Measurements from ENCODE around the gene CLEC14A.
A peak's percentile ranks its signal among the peaks of the same experiment; 100 is the strongest.

Gene CLEC14A

DNA sequence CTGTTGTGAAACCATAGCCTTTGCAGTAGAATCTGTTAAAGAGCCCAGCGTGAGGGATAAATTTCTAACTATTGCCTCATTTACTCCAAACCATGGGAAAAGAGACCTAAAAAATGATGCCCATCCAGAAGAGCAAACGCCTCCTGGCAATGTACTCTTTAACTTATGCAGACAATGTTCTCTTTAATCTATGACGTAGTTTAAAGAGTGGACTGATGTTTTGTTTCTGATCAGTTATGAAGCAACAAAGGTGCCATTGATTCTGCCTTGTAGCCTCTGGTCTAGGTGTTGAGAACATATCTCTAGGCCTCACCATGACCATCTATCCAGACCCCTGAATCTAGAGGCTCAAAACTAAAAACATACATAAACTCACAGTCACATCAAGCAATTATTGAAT lies 34.8 kb downstream of the CLEC14A start:
- H3K4me3 Mint-ChIP-seq: no peak overlapping the region
- H3K27ac Mint-ChIP-seq: no peak overlapping the region
- no peaks in the 10 kb centered on the region for H3K36me3 Mint-ChIP-seq (ENCODE audit: low read depth)
- no peaks in the 10 kb centered on the region for H3K4me1 Mint-ChIP-seq
- peaks cover 4% of the 10 kb centered on the region for H3K27me3 Mint-ChIP-seq
- no peak for DNase-seq
- no peak for ATAC-seq
- no peaks in the 10 kb centered on the region for H3K9me3 Mint-ChIP-seq

DNA sequence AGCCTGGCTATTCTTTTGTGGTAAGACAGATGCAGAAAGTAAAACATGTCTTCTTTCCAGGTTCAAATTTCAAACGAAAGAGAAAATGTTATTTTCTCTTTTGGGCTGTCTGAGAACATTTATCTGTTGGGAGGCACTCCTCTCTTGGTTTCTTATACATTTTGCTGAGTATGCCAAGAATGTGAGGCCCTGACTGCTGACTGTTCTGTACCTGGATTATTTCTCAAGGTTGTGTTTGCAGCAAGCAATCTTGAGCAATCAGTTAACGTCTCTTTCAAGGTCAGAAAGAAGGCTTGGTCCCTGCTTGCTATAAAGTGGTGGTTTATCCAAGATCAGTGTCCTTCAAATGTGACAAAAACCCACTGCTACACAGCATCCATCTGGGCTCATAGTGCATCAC lies 38.3 kb downstream of the CLEC14A start:
- no peaks in the 10 kb centered on the region for H3K9me3 Mint-ChIP-seq
- no peaks in the 10 kb centered on the region for H3K36me3 Mint-ChIP-seq (ENCODE audit: low read depth)

DNA sequence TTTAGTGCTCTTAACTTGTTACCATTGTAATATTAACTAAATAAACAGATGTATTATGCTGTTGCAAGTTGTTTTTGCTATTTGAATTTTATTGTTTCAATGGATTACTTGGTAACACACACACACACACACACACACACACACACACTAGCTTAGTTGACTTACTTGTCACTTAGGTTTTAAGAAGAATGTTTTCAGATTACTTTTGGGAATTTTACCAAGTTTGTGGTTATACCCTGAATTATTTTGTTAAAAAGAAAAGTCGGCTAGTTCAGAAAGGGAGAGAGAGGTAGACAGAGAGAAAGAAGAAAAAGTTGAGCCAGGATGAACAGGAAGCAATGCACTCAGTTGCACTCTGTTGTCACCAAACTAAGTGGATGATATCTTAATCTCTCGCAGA lies 42.9 kb downstream of the CLEC14A start:
- Mint-ChIP-seq H3K4me1 (peaks cover 17% of the 10 kb centered on the region), H3K27me3 (peaks cover 46% of the 10 kb centered on the region), H3K36me3 (ENCODE audit: low read depth) (peaks cover 2% of the 10 kb centered on the region), H3K27ac (no peak overlapping the region), H3K9me3 (no peaks in the 10 kb centered on the region), H3K4me3 (no peak overlapping the region)
- ATAC-seq: no peak
- no peak for DNase-seq

More for the DNA sequence above, 38.3 kb downstream of the CLEC14A start:
- Mint-ChIP-seq H3K4me3 (no peak overlapping the region), H3K27ac (no peak overlapping the region), H3K4me1 (no peaks in the 10 kb centered on the region), H3K27me3 (peaks cover 14% of the 10 kb centered on the region)
- DNase-seq (no peak), ATAC-seq (no peak)

DNA sequence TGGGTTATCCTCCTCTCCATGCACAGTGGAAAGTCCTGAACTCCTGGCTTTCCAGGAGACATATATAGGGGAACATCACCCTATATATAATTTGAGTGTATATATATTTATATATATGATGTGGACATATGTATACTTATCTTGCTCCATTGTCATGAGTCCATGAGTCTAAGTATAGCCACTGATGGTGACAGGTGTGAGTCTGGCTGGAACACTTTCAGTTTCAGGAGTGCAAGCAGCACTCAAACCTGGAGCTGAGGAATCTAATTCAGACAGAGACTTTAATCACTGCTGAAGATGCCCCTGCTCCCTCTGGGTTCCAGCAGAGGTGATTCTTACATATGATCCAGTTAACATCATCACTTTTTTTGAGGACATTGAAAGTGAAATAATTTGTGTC lies 43.8 kb downstream of the CLEC14A start:
- H3K36me3 Mint-ChIP-seq (ENCODE audit: low read depth): peaks cover 2% of the 10 kb centered on the region
- no peak for ATAC-seq
- peaks cover 54% of the 10 kb centered on the region for H3K27me3 Mint-ChIP-seq
- DNase-seq: no peak
- H3K4me3 Mint-ChIP-seq: no peak overlapping the region
- H3K4me1 Mint-ChIP-seq: peaks cover 17% of the 10 kb centered on the region
- no peak overlapping the region for H3K27ac Mint-ChIP-seq
- no peaks in the 10 kb centered on the region for H3K9me3 Mint-ChIP-seq

DNA sequence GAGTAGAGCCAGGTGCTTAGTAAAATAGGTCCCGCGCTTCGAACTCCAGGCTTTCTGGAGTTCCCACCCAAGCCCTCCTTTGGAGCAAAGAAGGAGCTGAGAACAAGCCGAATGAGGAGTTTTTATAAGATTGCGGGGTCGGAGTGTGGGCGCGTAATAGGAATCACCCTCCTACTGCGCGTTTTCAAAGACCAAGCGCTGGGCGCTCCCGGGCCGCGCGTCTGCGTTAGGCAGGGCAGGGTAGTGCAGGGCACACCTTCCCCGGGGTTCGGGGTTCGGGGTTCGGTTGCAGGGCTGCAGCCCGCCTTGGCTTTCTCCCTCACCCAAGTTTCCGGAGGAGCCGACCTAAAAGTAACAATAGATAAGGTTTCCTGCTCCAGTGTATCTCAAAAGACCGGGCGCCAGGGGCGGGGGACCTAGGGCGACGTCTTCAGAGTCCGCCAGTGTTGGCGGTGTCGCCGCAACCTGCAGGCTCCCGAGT lies 44.6 kb downstream of the CLEC14A start:
- peaks cover 2% of the 10 kb centered on the region for H3K36me3 Mint-ChIP-seq (ENCODE audit: low read depth)
- H3K27me3 Mint-ChIP-seq: peaks cover 60% of the 10 kb centered on the region
- H3K4me1 Mint-ChIP-seq: peaks cover 17% of the 10 kb centered on the region
- no peaks in the 10 kb centered on the region for H3K9me3 Mint-ChIP-seq
- no peak for ATAC-seq
- no peak for DNase-seq
- no peak overlapping the region for H3K27ac Mint-ChIP-seq
- H3K4me3 Mint-ChIP-seq: no peak overlapping the region

DNA sequence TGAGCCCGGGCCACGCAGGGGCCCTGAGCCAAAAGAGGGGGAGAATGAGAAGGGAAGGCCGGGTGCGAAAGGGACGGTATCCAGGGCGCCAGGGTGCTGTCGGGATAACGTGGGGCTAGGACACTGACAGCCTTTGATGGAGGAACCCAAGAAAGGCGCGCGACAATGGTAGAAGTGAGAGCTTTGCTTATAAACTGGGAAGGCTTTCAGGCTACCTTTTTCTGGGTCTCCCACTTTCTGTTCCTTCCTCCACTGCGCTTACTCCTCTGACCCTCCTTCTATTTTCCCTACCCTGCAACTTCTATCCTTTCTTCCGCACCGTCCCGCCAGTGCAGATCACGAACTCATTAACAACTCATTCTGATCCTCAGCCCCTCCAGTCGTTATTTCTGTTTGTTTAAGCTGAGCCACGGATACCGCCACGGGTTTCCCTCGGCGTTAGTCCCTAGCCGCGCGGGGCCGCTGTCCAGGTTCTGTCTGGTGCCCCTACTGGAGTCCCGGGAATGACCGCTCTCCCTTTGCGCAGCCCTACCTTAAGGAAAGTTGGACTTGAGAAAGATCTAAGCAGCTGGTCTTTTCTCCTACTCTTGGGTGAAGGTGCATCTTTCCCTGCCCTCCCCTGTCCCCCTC lies 45.2 kb downstream of the CLEC14A start:
- Mint-ChIP-seq H3K36me3 (ENCODE audit: low read depth) (peaks cover 2% of the 10 kb centered on the region), H3K27ac (no peak overlapping the region), H3K4me3 (peak overlapping the region; percentile 25), H3K4me1 (peaks cover 17% of the 10 kb centered on the region), H3K9me3 (no peaks in the 10 kb centered on the region), H3K27me3 (peaks cover 58% of the 10 kb centered on the region)
- ATAC-seq (no peak), DNase-seq (no peak)

DNA sequence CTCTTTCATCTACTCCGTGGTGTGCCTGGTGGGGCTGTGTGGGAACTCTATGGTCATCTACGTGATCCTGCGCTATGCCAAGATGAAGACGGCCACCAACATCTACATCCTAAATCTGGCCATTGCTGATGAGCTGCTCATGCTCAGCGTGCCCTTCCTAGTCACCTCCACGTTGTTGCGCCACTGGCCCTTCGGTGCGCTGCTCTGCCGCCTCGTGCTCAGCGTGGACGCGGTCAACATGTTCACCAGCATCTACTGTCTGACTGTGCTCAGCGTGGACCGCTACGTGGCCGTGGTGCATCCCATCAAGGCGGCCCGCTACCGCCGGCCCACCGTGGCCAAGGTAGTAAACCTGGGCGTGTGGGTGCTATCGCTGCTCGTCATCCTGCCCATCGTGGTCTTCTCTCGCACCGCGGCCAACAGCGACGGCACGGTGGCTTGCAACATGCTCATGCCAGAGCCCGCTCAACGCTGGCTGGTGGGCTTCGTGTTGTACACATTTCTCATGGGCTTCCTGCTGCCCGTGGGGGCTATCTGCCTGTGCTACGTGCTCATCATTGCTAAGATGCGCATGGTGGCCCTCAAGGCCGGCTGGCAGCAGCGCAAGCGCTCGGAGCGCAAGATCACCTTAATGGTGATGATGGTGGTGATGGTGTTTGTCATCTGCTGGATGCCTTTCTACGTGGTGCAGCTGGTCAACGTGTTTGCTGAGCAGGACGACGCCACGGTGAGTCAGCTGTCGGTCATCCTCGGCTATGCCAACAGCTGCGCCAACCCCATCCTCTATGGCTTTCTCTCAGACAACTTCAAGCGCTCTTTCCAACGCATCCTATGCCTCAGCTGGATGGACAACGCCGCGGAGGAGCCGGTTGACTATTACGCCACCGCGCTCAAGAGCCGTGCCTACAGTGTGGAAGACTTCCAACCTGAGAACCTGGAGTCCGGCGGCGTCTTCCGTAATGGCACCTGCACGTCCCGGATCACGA lies 46.0 kb downstream of the CLEC14A start:
- H3K27ac Mint-ChIP-seq: no peak overlapping the region
- peaks cover 58% of the 10 kb centered on the region for H3K27me3 Mint-ChIP-seq
- H3K9me3 Mint-ChIP-seq: no peaks in the 10 kb centered on the region
- H3K4me1 Mint-ChIP-seq: peaks cover 17% of the 10 kb centered on the region
- H3K36me3 Mint-ChIP-seq (ENCODE audit: low read depth): peaks cover 2% of the 10 kb centered on the region
- DNase-seq (no peak), ATAC-seq (peak; percentile 7)
- peak overlapping the region; percentile 25 for H3K4me3 Mint-ChIP-seq

DNA sequence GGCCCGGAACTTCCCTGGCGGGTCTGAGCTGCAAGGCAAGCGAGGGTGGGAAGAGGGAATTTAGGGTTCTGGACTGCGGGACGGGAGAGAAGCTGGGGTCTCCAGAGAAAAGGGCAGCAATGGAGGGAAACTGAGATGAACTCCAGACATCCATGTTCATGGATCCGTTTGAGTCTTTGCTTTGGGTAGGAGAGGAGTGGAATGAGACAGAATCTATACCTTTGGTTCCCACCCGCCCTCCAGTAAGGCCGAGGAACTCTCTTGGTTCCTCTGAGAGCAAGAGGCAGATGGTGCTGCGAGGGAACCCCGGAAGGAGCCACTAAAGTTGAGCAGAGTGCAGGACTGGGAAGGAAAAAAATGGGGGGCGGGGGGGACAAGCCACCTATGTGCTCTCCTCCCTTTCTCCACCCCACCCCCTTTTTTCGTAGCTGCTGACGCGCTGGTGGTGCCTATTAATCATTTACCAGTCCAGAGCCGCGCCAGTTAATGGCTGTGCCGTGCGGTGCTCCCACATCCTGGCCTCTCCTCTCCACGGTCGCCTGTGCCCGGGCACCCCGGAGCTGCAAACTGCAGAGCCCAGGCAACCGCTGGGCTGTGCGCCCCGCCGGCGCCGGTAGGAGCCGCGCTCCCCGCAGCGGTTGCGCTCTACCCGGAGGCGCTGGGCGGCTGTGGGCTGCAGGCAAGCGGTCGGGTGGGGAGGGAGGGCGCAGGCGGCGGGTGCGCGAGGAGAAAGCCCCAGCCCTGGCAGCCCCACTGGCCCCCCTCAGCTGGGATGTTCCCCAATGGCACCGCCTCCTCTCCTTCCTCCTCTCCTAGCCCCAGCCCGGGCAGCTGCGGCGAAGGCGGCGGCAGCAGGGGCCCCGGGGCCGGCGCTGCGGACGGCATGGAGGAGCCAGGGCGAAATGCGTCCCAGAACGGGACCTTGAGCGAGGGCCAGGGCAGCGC lies 47.0 kb downstream of the CLEC14A start:
- Mint-ChIP-seq H3K27me3 (peaks cover 52% of the 10 kb centered on the region), H3K4me3 (peak overlapping the region; percentile 52), H3K4me1 (peaks cover 17% of the 10 kb centered on the region), H3K36me3 (ENCODE audit: low read depth) (peaks cover 2% of the 10 kb centered on the region), H3K27ac (no peak overlapping the region), H3K9me3 (no peaks in the 10 kb centered on the region)
- ATAC-seq (peak; percentile 49), DNase-seq (no peak)

DNA sequence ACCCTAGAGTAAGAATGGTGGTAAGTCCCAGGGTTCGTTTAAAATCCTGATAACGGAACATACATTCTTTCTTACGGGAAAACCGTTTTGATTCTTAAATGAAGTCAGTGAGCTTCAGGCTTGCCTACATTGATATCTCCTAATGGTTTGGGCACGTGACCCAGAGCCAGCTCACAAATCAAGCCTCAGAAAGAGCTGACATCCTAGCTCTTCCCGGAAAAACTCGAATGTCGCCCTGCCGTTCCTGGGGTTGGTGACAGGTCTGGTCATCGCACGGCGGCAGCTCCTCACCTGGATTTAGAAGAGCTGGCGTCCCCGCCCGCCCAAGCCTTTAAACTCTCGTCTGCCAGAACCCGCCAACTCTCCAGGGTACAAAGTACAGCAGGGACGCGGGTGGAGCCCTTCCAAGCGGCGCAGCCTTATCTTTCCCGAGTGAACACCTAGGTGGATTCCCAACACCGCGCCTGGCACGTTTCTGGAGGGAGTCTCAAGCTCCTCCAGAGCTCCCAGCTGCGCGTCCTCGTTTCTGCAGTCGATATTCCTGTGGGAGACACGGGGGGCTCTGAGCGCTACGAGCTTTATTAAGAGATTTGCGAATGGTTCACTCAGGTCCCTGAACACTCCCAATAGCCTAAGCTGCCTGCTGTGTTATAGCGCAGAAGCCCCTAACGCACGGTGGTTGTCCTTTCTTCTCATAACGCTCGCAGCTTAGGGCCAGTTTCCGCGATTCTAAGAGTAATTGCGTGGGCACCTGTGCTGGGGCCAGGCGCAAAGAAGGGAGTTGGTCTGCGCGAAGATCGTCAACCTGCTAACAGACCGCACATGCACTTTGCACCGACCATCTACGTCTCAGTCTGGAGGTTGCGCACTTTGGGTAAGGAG lies 47.9 kb downstream of the CLEC14A start, which contains the start of gene SSTR1:
Gene SSTR1, plus strand, starts transcription at position 169 of the 882 bp plus-strand sequence. CDS start 1,486 bp downstream, outside the sequence.
- Mint-ChIP-seq H3K9me3 (no peaks in the 10 kb centered on the region), H3K36me3 (ENCODE audit: low read depth) (peaks cover 2% of the 10 kb centered on the region), H3K4me1 (peaks cover 17% of the 10 kb centered on the region), H3K27me3 (peaks cover 48% of the 10 kb centered on the region), H3K4me3 (peak within 1 kb of the TSS; percentile 52), H3K27ac (no peak within 1 kb of the TSS)
- no peak for DNase-seq
- peak; percentile 18 for ATAC-seq

DNA sequence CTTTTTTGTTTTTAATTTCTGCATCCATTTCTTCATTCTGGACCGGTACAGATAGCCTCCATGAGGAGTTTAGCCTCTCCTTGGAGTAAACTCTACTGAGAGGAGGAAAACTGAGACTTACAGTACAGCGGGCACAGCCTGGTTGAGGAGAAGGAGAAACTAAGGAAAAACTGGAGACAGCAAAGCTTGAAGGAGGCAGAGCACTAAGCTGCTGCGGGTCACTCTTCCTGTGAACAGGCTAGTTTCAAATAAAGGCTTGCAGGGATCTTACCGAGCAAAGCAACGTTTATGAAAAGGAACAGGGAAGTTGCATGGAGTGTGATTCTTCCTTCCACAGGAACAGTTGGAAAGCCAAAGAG lies 48.5 kb downstream of the CLEC14A start:
- Mint-ChIP-seq H3K27ac (no peak overlapping the region), H3K27me3 (peaks cover 48% of the 10 kb centered on the region), H3K4me3 (no peak overlapping the region), H3K36me3 (ENCODE audit: low read depth) (peaks cover 2% of the 10 kb centered on the region), H3K4me1 (peaks cover 17% of the 10 kb centered on the region), H3K9me3 (no peaks in the 10 kb centered on the region)
- ATAC-seq: no peak
- no peak for DNase-seq

DNA sequence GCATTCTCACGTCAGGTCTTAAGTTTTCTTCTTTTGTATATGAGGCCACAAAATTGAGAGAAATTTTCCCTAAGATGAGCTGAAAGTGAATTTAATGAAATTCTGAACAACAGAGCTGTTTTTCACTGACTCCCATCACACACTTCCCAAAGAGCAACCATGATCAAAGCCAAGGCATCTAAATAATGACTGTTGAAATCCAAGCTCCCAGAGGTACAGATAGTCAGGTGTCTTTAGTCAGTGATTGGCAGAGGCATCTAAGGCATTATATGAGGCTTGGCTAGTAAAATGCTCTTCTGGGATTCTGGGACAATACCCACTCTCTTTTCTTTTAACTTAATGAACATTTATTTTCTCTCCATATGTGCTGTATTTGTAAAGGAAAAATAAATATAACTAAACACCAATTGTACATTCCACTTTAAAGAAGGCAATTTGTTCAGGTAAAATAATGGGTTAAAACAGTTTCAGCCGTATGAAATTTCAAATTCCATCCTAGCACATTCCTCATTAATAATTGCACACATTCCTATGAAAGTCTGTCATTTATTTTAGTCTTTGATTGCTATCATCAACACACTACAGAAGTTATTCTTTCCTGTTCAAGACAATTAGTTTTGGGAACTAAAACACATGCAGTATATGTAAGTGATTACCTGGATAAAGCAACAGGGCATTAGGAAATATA lies 49.1 kb downstream of the CLEC14A start:
- Mint-ChIP-seq H3K27ac (no peak overlapping the region), H3K4me1 (peaks cover 17% of the 10 kb centered on the region), H3K36me3 (ENCODE audit: low read depth) (peaks cover 2% of the 10 kb centered on the region), H3K9me3 (no peaks in the 10 kb centered on the region), H3K4me3 (no peak overlapping the region), H3K27me3 (peaks cover 46% of the 10 kb centered on the region)
- DNase-seq (no peak), ATAC-seq (no peak)

DNA sequence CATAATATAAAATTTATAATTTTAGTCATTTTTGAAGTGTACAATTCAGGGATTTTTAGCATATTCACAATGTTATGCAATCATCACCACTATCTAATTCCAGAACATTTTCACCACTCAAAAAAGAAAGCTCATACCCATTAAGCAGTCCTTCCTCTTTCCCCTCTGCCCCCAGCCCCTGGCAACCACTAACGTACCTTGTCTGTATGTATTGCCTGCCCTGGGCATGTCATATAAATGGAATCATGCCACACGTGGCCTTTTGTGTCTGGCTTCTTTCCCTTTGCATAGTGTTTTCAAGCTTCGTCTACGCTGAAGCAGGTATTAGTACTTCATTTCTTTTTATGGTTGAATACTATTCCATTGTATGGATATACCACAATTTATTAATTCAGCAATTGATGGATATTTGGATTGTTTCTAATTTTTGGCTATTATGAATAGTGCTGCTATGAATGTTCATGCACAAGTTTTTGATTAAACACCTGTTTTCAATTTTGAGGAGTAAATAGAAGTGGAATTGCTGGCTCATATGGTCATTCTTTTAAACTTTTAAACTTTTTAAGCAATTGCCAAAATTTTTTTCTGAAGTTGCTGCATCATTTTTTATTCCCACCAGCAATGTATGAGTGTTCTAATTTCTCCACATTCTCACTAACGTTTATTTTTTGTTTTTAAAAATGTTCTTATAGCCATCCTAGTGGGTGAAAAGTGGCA lies 49.8 kb downstream of the CLEC14A start:
- ATAC-seq (no peak), DNase-seq (no peak)
- peaks cover 2% of the 10 kb centered on the region for H3K36me3 Mint-ChIP-seq (ENCODE audit: low read depth)
- H3K4me3 Mint-ChIP-seq: no peak overlapping the region
- H3K27me3 Mint-ChIP-seq: peaks cover 42% of the 10 kb centered on the region
- no peak overlapping the region for H3K27ac Mint-ChIP-seq
- peaks cover 17% of the 10 kb centered on the region for H3K4me1 Mint-ChIP-seq
- H3K9me3 Mint-ChIP-seq: no peaks in the 10 kb centered on the region

Measured in activated naive CD8-positive, alpha-beta T cell treated with anti-CD3 and anti-CD28 coated beads, Interleukin-2, amount 50 U/mL, for 24 hours (primary cell).